Endometrium (tissue), 2 donors: ENCODE data around the gene TJP1.

ENCODE experiments used
- FAIRE-seq: peaks from 2 replicates; lab custom pipeline; 2012; peaks lifted over from hg19 to GRCh38; lab: Jason Lieb, UNC
- donor health status: control.
- donor health status: control.

The TJP1 gene

GRCh38 chr15:29822100-29822683 is at the start of gene TJP1:
TSS of gene TJP1 (minus strand) at chr15:29822468. CDS start at chr15:29822028, 440 bp downstream.
- FAIRE-seq, result no peak

GRCh38 chr15:29871401-29871800 is 49.1 kb upstream of the TJP1 start:
- no peak for FAIRE-seq

- no peak for FAIRE-seq
These were observed 48.4 kb upstream of the TJP1 start for GRCh38 chr15:29870495-29871151.

- no peak for FAIRE-seq
These were observed 45.2 kb upstream of the TJP1 start for GRCh38 chr15:29867241-29868000.

GRCh38 chr15:29866337-29866736 is 44.1 kb upstream of the TJP1 start:
- FAIRE-seq, result peak; percentile 100

GRCh38 chr15:29864501-29864900 is 42.2 kb upstream of the TJP1 start:
- FAIRE-seq, result no peak

GRCh38 chr15:29863438-29863837 is 41.2 kb upstream of the TJP1 start:
- no peak for FAIRE-seq

GRCh38 chr15:29862271-29862670 is 40.0 kb upstream of the TJP1 start:
- FAIRE-seq, result no peak

GRCh38 chr15:29860872-29861271 is 38.6 kb upstream of the TJP1 start:
- FAIRE-seq, result no peak

GRCh38 chr15:29859973-29860715 is 37.9 kb upstream of the TJP1 start:
- no peak for FAIRE-seq

GRCh38 chr15:29859293-29859692 is 37.0 kb upstream of the TJP1 start:
- FAIRE-seq, result no peak

- FAIRE-seq, result no peak
These were observed 35.0 kb upstream of the TJP1 start for GRCh38 chr15:29857221-29857789.

- FAIRE-seq, result no peak
These were observed 32.1 kb upstream of the TJP1 start for GRCh38 chr15:29854413-29854812.

GRCh38 chr15:29853211-29853987 is 31.1 kb upstream of the TJP1 start:
- FAIRE-seq, result no peak

- no peak for FAIRE-seq
These were observed 29.9 kb upstream of the TJP1 start for GRCh38 chr15:29852201-29852600.

GRCh38 chr15:29849716-29850115 is 27.4 kb upstream of the TJP1 start:
- FAIRE-seq, result no peak

GRCh38 chr15:29849218-29849617 is 26.9 kb upstream of the TJP1 start:
- no peak for FAIRE-seq

GRCh38 chr15:29844290-29844903 is 22.1 kb upstream of the TJP1 start:
- no peak for FAIRE-seq

GRCh38 chr15:29842290-29842689 is 20.0 kb upstream of the TJP1 start:
- FAIRE-seq, result no peak

GRCh38 chr15:29840926-29841325 is 18.7 kb upstream of the TJP1 start:
- FAIRE-seq, result no peak

- no peak for FAIRE-seq
These were observed 17.8 kb upstream of the TJP1 start for GRCh38 chr15:29840054-29840453.
